ENCODE measurements around the gene SRCAP. TPM values are rescaled to one million over a fixed set of nuclear protein-coding genes. Genes with fewer than 3 reads are reported as not detected.

Gene SRCAP
- total RNA-seq, 1 experiment from 2014 or later: 57.4 TPM

DNA sequence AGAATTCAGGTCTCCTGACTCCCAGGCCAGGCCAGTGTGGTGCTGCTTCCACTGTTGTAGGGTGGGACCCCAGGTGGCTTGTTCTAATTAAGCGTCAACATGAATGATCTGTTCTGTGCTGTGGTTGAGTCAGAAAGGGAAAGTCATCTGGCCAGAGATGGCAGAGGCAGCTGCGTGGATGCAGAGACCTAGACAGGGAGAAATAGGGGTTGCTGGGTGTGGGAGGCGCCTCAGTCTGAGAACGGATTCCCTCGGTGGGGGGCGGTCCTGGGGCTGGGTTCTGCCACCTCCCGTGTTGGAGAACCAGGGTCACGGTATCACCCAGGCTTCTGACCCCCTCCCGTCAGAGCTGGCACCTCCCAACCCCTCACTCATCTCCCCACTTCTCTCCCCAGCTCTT is 35.2 kb upstream of the SRCAP start:
- no peak for DNase-seq
- peaks cover 56% of the 10 kb centered on the region for H3K36me3 Mint-ChIP-seq (ENCODE audit: insufficient read depth, unreplicated experiment)
- H3K9me3 Mint-ChIP-seq (ENCODE audit: unreplicated experiment): no peaks in the 10 kb centered on the region
- no peaks in the 10 kb centered on the region for H3K9me3 ChIP-seq
- intact Hi-C loops (cut with micrococcal nuclease; ENCODE audit: unreplicated experiment): no loop called here
- H3K27me3 Mint-ChIP-seq (ENCODE audit: insufficient read depth, unreplicated experiment): no peaks in the 10 kb centered on the region
- ChIA-PET POLR2A (no interaction called here), CTCF (no interaction called here)
- no TSS peak for BruUV-seq (replicated peaks)
- TF ChIP-seq, protein P1, sequence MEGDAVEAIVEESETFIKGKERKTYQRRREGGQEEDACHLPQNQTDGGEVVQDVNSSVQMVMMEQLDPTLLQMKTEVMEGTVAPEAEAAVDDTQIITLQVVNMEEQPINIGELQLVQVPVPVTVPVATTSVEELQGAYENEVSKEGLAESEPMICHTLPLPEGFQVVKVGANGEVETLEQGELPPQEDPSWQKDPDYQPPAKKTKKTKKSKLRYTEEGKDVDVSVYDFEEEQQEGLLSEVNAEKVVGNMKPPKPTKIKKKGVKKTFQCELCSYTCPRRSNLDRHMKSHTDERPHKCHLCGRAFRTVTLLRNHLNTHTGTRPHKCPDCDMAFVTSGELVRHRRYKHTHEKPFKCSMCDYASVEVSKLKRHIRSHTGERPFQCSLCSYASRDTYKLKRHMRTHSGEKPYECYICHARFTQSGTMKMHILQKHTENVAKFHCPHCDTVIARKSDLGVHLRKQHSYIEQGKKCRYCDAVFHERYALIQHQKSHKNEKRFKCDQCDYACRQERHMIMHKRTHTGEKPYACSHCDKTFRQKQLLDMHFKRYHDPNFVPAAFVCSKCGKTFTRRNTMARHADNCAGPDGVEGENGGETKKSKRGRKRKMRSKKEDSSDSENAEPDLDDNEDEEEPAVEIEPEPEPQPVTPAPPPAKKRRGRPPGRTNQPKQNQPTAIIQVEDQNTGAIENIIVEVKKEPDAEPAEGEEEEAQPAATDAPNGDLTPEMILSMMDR (IDR thresholded peaks at IDR 0.05; ENCODE audit: insufficient read depth in 1 of 2, low read depth in 1 of 2, low read length in 1 of 2, severe bottlenecking in 1 of 2, unreplicated experiment in 1 of 2): no peak
- H3K4me3 Mint-ChIP-seq (ENCODE audit: unreplicated experiment): no peak overlapping the region
- no peaks in the 10 kb centered on the region for H3K4me1 ChIP-seq
- peaks cover 10% of the 10 kb centered on the region for H3K4me1 Mint-ChIP-seq (ENCODE audit: low read depth, unreplicated experiment)
- peaks cover 8% of the 10 kb centered on the region for H3K36me3 ChIP-seq (ENCODE audit: control insufficient read depth, insufficient read depth, low read length)
- no peak overlapping the region for H3K4me3 ChIP-seq (ENCODE audit: low read depth, low read length)
- H3K27me3 ChIP-seq (replicated peaks; ENCODE audit: control insufficient read depth, insufficient read depth, low read length): no peaks in the 10 kb centered on the region
- no peak overlapping the region for H3K27ac Mint-ChIP-seq (ENCODE audit: unreplicated experiment)

DNA sequence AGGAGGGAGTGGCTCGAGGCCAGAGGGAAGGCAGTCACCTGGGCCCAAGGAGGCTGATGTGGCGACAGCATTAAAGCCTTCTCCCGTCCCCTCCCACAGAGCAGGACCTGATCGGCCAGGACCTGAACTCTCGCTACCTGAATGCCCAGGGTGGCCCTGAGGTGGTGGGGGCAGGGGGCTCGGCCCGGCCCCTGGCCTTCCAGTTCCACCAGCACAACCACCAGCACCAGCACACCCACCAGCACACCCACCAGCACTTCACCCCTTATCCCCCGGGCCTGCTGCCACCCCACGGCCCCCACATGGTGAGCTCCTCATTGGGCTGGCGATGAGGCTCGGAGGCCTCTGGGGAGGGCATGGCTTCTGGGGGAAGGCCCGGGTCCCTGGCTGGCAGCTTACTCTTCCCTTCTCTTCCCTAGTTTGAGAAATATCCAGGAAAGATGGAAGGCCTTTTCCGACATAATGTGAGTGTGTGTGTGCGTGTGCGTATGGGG is 34.3 kb upstream of the SRCAP start:
- POLR2A ChIA-PET: no interaction called here
- DNase-seq: no peak
- H3K27me3 ChIP-seq (replicated peaks; ENCODE audit: control insufficient read depth, insufficient read depth, low read length): no peaks in the 10 kb centered on the region
- no peaks in the 10 kb centered on the region for H3K9me3 Mint-ChIP-seq (ENCODE audit: unreplicated experiment)
- H3K4me3 ChIP-seq (ENCODE audit: low read depth, low read length): no peak overlapping the region
- CTCF ChIA-PET: no interaction called here
- H3K4me3 Mint-ChIP-seq (ENCODE audit: unreplicated experiment): no peak overlapping the region
- peaks cover 52% of the 10 kb centered on the region for H3K36me3 Mint-ChIP-seq (ENCODE audit: insufficient read depth, unreplicated experiment)
- H3K27ac Mint-ChIP-seq (ENCODE audit: unreplicated experiment): no peak overlapping the region
- peaks cover 10% of the 10 kb centered on the region for H3K4me1 Mint-ChIP-seq (ENCODE audit: low read depth, unreplicated experiment)
- H3K27me3 Mint-ChIP-seq (ENCODE audit: insufficient read depth, unreplicated experiment): no peaks in the 10 kb centered on the region
- intact Hi-C loops (cut with micrococcal nuclease; ENCODE audit: unreplicated experiment): no loop called here
- TF ChIP-seq, protein P1 (IDR thresholded peaks at IDR 0.05; ENCODE audit: insufficient read depth in 1 of 2, low read depth in 1 of 2, low read length in 1 of 2, severe bottlenecking in 1 of 2, unreplicated experiment in 1 of 2): no peak
- H3K9me3 ChIP-seq: no peaks in the 10 kb centered on the region
- BruUV-seq (replicated peaks): no TSS peak
- H3K4me1 ChIP-seq: no peaks in the 10 kb centered on the region
- H3K36me3 ChIP-seq (ENCODE audit: control insufficient read depth, insufficient read depth, low read length): peaks cover 8% of the 10 kb centered on the region

DNA sequence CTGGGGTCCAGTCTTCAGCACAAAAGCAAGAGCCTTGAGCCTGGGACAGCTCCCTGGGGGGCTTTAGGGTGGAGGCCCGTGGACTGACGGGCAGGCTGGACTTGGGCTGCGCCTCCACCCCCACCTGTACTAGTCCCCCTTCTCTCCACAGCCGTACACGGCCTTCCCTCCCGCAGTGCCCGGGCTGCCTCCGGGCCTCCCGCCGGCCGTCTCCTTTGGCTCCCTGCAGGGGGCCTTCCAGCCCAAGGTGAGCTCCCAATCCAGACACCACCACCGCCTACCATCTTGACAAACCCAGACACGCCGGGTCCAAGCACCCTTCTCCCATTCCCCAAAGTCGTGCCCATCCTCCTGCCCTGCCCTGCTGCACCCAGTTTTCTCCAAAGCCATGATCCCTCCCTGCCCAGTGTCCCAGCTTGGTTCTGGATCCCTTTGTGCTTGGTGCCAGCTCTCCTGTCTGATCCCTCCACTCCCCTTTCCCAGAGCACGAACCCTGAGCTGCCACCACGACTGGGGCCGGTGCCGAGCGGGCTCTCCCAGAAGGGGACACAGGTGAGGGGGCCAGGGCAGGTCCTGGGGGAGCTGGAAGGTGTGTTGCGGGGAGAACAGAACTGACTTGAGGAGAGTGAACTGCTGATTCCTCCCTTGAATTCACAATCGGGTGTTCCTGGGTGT is 33.7 kb upstream of the SRCAP start:
- BruUV-seq (replicated peaks): no TSS peak
- no peaks in the 10 kb centered on the region for H3K27me3 Mint-ChIP-seq (ENCODE audit: insufficient read depth, unreplicated experiment)

More for the DNA sequence above, 33.7 kb upstream of the SRCAP start:
- Mint-ChIP-seq H3K36me3 (ENCODE audit: insufficient read depth, unreplicated experiment) (peaks cover 52% of the 10 kb centered on the region), H3K9me3 (ENCODE audit: unreplicated experiment) (no peaks in the 10 kb centered on the region), H3K27ac (ENCODE audit: unreplicated experiment) (no peak overlapping the region), H3K4me3 (ENCODE audit: unreplicated experiment) (no peak overlapping the region), H3K4me1 (ENCODE audit: low read depth, unreplicated experiment) (peaks cover 10% of the 10 kb centered on the region)
- Histone ChIP-seq H3K27me3 (replicated peaks; ENCODE audit: control insufficient read depth, insufficient read depth, low read length) (no peaks in the 10 kb centered on the region), H3K4me3 (ENCODE audit: low read depth, low read length) (no peak overlapping the region), H3K9me3 (no peaks in the 10 kb centered on the region), H3K4me1 (no peaks in the 10 kb centered on the region), H3K36me3 (ENCODE audit: control insufficient read depth, insufficient read depth, low read length) (peaks cover 8% of the 10 kb centered on the region)
- DNase-seq: no peak
- ChIA-PET POLR2A (no interaction called here), CTCF (interaction anchor here (0.6 kb wide), 1 partner anchor 29 kb away, joined by 3 read pairs; no protein-coding TSS in a partner anchor)
- intact Hi-C loops (cut with micrococcal nuclease; ENCODE audit: unreplicated experiment): no loop called here
- TF ChIP-seq, protein P1 (IDR thresholded peaks at IDR 0.05; ENCODE audit: insufficient read depth in 1 of 2, low read depth in 1 of 2, low read length in 1 of 2, severe bottlenecking in 1 of 2, unreplicated experiment in 1 of 2): no peak

Measured in Caco-2 (cell line).